Psoas muscle (tissue), 8 donors: ENCODE measurements around the gene DHRS1. TPM values are rescaled to one million over a fixed set of nuclear protein-coding genes. Genes with fewer than 3 reads are reported as not detected.

Source experiments
- ATAC-seq, 4 donors: fragments of 200-7000 bp; cut with Tn5 transposase; one replicate each; pipeline ENCODE4 v1.9.1; 2020; ENCODE audit warnings: moderate library complexity in 3 of 4, mild to moderate bottlenecking in 2 of 4
- DNase-seq, 2 donors: peaks; one replicate each; pipeline ENCODE4 v3.0.0-alpha.2; 2020
- H3K27ac ChIP-seq: fragments of 200-600 bp; one replicate; pipeline ENCODE4 v1.8.0; 2022
- H3K27me3 ChIP-seq, 3 donors: fragments of 200-600 bp in 1 of 3; one replicate each; pipeline versions ENCODE4 v1.6.1 to v1.8.0; 2013 to 2022; ENCODE audit warnings: low read length in 2 of 3, mild to moderate bottlenecking in 2 of 3, moderate library complexity in 1 of 3; ENCODE audit not compliant: insufficient read depth in 3 of 3
- H3K36me3 ChIP-seq, 2 donors: fragments of 200-600 bp in 1 of 2; one replicate each; pipeline versions ENCODE4 v1.6.1 to v1.8.0; 2013 to 2022; ENCODE audit warnings: low read depth in 1 of 2, mild to moderate bottlenecking in 1 of 2, moderate library complexity in 1 of 2; ENCODE audit not compliant: insufficient read depth in 1 of 2
- H3K4me1 ChIP-seq: fragments of 200-600 bp; one replicate; pipeline ENCODE4 v1.8.0; 2022
- H3K4me3 ChIP-seq: fragments of 200-600 bp; one replicate; pipeline ENCODE4 v1.8.0; 2022; ENCODE audit warnings: mild to moderate bottlenecking
- H3K9me3 ChIP-seq: fragments of 200-600 bp; one replicate; pipeline ENCODE4 v1.8.0; 2022
- WGBS, 3 donors: extraction: QIAGEN DNeasy Blood & Tissue Kit; methylation state at CpG; one replicate each; pipeline versions ENCODE4 v1.1.6 to v1.1.7; 2013; 5-methylcytosine and 5-hydroxymethylcytosine counted together
- intact Hi-C, 2 donors: fragments of 100-400 bp; cut with DNase I; formaldehyde crosslinking; loops; one replicate each; pipeline versions ENCODE4 v1.11.0 to v1.14.2; 2022
- polyA plus RNA-seq, 3 donors: library from polyadenylated mRNA; stranded (reverse); fragments of 200-250 nt; gene quantifications; one replicate each; pipeline ENCODE4 v1.2.3, GENCODE V29; 2013
- total RNA-seq, 4 donors: library from RNA; stranded (reverse); fragmentation: NEBNext Ultra II Directional in 2 of 4; extraction: Animal tissue kit (Norgen Biotek cat#: 25700) in 2 of 4; gene quantifications; one replicate each; pipeline versions ENCODE4 v1.2.1 to v1.2.4, GENCODE V29; 2021 to 2023
- TF ChIP-seq, protein P1 (sequence below): fragments of 200-600 bp; IDR thresholded peaks from one replicate; pipeline ENCODE4 v1.8.0; 2022; ENCODE audit warnings: antibody characterized with exemption
- donor health status: healthy with polysubstance abuse.
- donor health status: DM: no; HTN: no; CAD: no; lungs with moderate emphysema.
- donor health status: Bipolar disorder and iron deficiency.
- donor health status: healthy.
- donor health status: DM: yes; HTN: yes; CAD: no.
- donor health status: DM: no; HTN: no; CAD: no.
- donor health status: DM: no; HTN: no; CAD: no.
- donor health status: DM: yes; HTN: yes; CAD: no.

The DHRS1 gene
- total and polyA plus RNA-seq, 7 donors = 1.5 to 6.4 (median 3.1) TPM

DNA sequence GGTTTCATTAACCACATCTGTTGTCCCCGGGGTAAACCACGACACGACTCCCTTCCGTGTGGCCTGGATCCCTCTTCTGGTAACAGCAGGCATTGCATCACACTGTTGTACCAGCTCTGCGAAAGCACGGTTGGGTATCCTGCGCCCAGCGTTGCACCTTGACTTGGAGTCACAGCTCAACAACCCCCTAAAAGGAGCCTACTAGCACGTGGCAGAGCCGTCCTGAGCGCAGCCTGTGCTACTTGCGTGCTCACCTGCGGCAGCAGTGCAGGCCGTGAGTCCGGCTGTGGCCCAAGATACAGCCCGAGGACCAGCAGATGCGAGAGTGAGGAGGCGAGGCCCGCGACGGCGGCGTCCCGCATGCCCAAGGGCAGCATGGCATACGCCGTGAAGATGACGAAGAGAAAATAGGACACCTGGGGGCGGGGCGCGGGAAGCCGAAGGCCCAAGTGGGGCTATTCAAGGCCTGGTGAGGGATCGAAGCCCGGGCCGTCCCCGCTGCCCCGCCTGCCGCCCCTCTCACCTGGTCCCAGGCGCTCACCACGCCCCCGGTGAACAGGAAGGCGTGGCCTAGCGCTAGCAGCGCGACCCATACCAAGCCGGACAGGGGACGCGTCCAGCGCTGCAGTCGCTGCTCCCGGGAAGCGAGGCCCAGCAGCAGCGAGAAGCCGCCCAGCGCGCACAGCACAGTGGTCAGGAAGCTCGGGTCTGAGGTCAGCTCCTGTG is 32.9 kb upstream of the DHRS1 start:
- TF ChIP-seq, protein P1, sequence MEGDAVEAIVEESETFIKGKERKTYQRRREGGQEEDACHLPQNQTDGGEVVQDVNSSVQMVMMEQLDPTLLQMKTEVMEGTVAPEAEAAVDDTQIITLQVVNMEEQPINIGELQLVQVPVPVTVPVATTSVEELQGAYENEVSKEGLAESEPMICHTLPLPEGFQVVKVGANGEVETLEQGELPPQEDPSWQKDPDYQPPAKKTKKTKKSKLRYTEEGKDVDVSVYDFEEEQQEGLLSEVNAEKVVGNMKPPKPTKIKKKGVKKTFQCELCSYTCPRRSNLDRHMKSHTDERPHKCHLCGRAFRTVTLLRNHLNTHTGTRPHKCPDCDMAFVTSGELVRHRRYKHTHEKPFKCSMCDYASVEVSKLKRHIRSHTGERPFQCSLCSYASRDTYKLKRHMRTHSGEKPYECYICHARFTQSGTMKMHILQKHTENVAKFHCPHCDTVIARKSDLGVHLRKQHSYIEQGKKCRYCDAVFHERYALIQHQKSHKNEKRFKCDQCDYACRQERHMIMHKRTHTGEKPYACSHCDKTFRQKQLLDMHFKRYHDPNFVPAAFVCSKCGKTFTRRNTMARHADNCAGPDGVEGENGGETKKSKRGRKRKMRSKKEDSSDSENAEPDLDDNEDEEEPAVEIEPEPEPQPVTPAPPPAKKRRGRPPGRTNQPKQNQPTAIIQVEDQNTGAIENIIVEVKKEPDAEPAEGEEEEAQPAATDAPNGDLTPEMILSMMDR = peak; percentile 59
- peak overlapping the region; percentile 35 for H3K4me3 ChIP-seq

DNA sequence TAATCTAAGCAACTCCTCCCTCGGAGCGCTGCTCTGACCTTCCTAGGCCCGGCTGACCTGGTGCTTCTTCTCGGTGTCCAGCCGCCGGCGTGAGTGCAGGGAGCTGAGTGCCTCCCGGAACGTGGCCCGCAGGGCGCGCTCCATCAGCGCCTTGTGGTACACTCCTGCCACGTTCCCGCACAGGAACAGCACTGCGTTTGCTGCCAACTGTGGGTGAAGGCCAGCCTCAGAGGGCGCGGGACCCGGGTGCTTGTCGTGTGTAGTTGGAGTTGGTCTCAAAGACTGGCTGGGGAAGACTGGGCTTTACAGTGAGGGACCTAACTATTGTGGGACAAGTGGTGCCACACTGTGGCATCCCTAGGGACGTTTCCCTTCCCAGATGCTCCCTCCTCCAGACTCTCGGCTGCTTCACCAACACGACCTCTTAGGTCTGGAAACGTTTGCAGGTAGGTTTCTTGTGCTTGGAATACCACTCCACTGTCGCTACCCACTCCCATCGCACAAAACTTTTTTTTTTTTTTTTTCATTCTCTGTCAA is 32.2 kb upstream of the DHRS1 start:
- H3K4me1 ChIP-seq = peaks cover 10% of the 10 kb centered on the region
- no peak overlapping the region for H3K27ac ChIP-seq
- no peak overlapping the region for H3K4me3 ChIP-seq
- DNase-seq (no peak), ATAC-seq (no peak)
- intact Hi-C loops = loop anchor here (1.0 to 2.0 kb wide), 2 partner anchors 103 to 105 kb away; no protein-coding TSS in a partner anchor
- H3K36me3 ChIP-seq = no peaks in the 10 kb centered on the region
- H3K9me3 ChIP-seq = no peaks in the 10 kb centered on the region
- peaks cover 0 to 39% (median 4%) of the 10 kb centered on the region in 3 donors for H3K27me3 ChIP-seq
- TF ChIP-seq, protein P1 = no peak
- 45 to 56% (median 48%) methylated on average over 26 of the region's 26 CpGs for WGBS, 3 donors

More for the DNA sequence above, 32.9 kb upstream of the DHRS1 start:
- ATAC-seq = peak; percentile 68 to 79 (median 72)
- Histone ChIP-seq H3K4me1 (peaks cover 10% of the 10 kb centered on the region), H3K36me3 (no peaks in the 10 kb centered on the region), H3K9me3 (no peaks in the 10 kb centered on the region), H3K27ac (no peak overlapping the region), H3K27me3 (peaks cover 0 to 39% (median 4%) of the 10 kb centered on the region in 3 donors)
- WGBS, 3 donors = 21 to 28% (median 23%) methylated on average over 53 to 56 of the region's 56 CpGs
- peak; percentile 54 to 75 for DNase-seq
- intact Hi-C loops = loop anchor here in 1 of 2 donors (2.0 kb wide), 1 partner anchor 102 kb away; no protein-coding TSS in a partner anchor

DNA sequence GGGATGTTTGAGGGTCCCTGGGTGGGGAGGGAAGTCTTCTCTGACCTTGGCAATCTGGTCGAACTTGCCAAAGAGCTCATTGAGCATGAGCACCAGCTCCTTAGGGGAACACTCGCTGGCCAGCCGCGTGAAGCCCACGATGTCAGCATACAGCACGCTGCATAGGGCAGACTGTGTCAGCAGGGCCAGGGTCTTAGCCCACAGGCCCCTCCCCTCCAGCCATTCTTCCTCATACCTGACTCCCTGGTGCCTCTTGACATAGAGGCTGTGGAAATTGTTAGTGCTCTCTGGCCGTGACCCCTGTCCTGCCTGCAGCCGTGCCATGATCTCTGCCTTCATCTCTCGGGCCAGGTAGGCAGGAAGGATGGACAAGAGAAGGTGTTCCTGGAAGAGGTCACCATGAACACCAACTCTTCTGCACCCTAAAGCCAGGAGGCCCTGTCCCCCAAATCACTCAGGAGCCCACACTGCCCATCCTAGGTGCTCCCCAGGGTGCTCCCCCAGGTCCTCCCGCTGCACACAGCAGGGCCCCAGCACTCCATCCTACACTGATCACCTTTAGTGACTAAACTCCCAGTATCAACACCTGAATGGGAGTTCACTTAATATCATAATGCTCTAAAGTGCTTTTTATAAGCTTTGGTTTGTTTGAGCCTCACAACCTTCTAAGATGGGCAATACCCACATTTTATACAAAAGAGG is 31.5 kb upstream of the DHRS1 start:
- ATAC-seq = no peak

DNA sequence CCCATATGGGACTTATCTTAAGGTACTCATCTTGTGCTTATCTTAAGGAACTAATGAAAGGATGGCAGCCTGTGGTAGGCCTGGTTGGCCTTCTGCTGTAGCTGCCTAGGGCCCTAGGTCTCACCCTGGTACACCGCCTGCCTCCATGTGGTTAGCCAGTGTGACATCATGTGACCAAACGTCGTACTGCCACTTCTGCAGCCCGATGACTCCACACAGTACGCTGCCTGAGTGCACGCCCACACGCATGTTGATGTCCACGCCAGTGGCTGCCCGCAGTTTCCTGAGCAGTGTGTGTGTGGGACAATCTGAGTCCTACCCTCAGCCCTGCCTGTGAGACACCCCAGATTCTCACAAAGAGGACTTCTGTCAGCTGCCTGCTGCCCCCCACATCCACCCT is 30.2 kb upstream of the DHRS1 start:
- no peaks in the 10 kb centered on the region for H3K36me3 ChIP-seq
- peaks cover 0 to 18% (median 2%) of the 10 kb centered on the region in 3 donors for H3K27me3 ChIP-seq
- no peaks in the 10 kb centered on the region for H3K9me3 ChIP-seq
- H3K4me1 ChIP-seq = peaks cover 9% of the 10 kb centered on the region
- WGBS, 3 donors = 76 to 84% (median 76%) methylated on average over 9 of the region's 9 CpGs
- TF ChIP-seq, protein P1 = no peak
- H3K4me3 ChIP-seq = no peak overlapping the region
- no peak overlapping the region for H3K27ac ChIP-seq
- DNase-seq (peak; percentile 54 to 71), ATAC-seq (peak in 1 of 4 donors; percentile 6)
- intact Hi-C loops = no loop called here

More for the DNA sequence above, 31.5 kb upstream of the DHRS1 start:
- Histone ChIP-seq H3K4me3 (no peak overlapping the region), H3K36me3 (no peaks in the 10 kb centered on the region), H3K27ac (no peak overlapping the region), H3K27me3 (peaks cover 0 to 32% (median 4%) of the 10 kb centered on the region in 3 donors), H3K9me3 (no peaks in the 10 kb centered on the region), H3K4me1 (peaks cover 10% of the 10 kb centered on the region)
- 89 to 92% (median 90%) methylated on average over 10 of the region's 10 CpGs for WGBS, 3 donors
- TF ChIP-seq, protein P1 = no peak
- no peak for DNase-seq
- intact Hi-C loops = loop anchor here in 1 of 2 donors (1.0 kb wide), 1 partner anchor 105 kb away; no protein-coding TSS in a partner anchor
